ENCODE data around the gene TRIM47. TPM values are rescaled to one million over a fixed set of nuclear protein-coding genes. Genes with fewer than 3 reads are reported as not detected.

TRIM47 gene
- total RNA-seq, 1 donor from 2014 or later = 68.2 TPM

DNA sequence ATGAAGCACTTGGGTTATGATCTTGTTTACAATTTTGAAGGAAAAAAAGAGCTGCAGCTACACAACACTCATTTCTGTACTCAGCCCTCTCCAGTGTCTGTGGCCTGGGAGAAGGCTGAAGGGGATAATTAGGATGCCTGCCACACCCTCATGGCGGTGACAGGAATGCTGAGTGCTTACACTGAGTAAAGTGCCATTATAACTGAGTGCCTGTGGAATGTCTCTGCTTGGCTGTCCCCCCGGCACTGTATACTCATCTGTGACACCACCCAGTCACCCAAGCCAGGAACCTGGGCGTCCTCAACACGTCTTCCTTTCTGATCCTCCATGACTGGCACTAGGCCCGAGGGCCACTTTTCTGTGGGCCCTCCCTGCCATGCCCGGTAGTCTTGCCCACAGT lies 29.8 kb upstream of the TRIM47 start:
- DNase-seq (ENCODE audit: low spot score) = no peak

GRCh38 chr17:75906143-75906884 lies 27.9 kb upstream of the TRIM47 start:
- no peak for DNase-seq (ENCODE audit: low spot score)

GRCh38 chr17:75904749-75905521 lies 26.6 kb upstream of the TRIM47 start, which contains the start of gene MRPL38:
Gene MRPL38, minus strand, starts transcription at chr17:75904884. Its CDS starts 9 bp downstream, at chr17:75904875.
- DNase-seq (ENCODE audit: low spot score) = peak; percentile 95

GRCh38 chr17:75902406-75902805 lies 24.0 kb upstream of the TRIM47 start:
- no peak for DNase-seq (ENCODE audit: low spot score)

- no peak for DNase-seq (ENCODE audit: low spot score)
These were observed 23.3 kb upstream of the TRIM47 start for GRCh38 chr17:75901727-75902126.

- no peak for DNase-seq (ENCODE audit: low spot score)
These were observed 22.5 kb upstream of the TRIM47 start for GRCh38 chr17:75900691-75901533.

- no peak for DNase-seq (ENCODE audit: low spot score)
These were observed 21.5 kb upstream of the TRIM47 start for GRCh38 chr17:75899767-75900468.

DNA sequence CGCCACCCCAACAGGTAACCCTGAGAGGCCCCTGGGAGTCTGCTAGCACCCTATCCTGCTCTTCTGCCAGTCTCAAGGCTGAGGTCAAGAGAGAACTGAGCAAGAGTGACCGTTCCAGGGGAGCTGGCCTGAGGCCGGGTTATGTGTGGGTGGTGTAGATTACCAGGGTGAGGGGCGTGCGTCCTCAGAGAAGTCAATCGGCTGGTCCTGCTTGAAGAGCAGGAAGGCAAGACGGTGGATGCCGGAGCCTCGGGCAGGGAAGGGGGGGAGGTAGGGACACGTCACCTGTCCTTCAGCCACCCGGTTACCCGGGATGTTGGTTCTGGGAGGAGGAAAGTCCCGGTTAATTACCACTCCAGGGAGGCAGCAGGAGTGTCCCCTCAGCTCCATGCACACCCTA lies 21.0 kb upstream of the TRIM47 start:
- no peak for DNase-seq (ENCODE audit: low spot score)

DNA sequence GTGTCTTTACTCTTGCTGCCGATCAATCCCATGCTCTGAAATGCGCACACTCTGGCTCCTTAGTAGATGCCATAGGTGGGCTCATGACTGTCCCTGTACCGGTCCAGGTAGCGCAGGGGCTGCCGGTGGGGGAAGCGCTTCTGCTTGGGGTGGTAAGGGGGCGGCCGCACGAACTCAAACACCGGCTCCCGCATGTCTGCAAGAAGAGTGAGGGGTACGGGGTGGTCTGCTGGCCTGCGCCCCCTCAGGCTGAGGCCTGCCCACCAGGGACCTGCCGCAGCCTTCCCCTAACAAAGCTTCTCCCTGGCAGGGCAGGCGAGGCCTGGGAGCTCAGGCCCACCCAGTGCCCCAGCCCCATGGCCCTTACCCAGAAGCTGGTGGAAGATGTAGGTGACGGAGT lies 20.4 kb upstream of the TRIM47 start:
- no peak for DNase-seq (ENCODE audit: low spot score)

DNA sequence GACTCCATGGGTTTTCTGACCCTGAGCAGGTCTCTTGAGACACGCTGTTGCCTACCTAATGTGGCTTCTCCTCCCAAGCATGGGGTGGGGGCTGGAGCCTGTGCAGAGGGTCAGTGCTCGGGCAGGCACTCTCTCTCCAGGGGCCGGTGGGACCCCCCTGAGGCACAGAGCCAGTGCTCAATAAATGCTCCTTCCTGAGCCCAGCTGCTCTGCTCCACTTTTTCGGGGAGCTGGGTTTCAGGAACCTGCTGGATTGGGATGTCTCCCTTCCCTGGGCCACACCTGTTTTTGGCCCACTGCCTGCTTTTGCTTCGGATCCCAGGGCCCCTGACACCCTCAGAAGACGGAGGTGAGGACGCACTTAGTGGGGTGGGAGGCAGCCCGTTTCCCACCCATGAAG lies 19.7 kb upstream of the TRIM47 start:
- DNase-seq (ENCODE audit: low spot score) = no peak

DNA sequence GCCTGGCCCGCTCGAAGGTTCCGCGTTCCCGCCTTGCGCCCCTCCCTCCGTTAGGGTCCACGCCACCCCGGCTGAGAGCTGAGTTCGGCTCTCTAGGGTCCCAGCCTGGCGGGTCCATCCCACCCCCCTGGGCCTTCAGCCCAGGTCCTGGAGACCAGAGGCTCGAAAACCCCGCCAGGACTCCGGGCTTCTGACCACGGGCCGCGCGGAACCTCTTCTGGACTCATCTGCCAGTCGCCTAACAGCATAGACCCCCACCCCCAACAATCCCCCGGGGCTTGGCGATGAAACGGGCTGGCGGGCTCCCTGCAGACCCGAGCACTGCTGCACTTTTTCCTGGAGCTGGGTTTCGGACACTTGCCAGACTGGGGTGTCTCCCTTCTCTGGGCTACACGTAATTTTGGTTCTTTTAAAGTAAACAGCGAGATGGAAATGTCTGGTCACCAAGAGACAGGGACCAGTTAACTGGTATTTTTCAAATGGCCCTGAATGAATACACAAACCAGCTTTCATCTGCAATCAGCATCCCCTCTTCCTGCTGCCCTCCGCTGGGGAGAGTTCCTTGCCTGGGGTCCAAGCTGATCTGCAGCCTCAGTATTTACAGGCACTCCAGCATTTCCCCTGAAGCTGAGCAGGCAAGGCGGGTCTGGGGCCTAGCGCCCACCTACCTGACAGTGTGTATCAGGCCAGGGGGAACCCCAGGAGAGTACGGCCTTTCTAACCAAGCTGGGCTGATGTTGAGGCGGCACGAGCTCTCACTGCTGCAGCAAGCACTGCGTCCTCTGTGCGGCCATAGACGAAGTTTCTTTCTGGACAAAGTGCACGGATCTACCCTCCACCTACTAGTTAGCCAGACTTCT lies 19.0 kb upstream of the TRIM47 start:
- DNase-seq (ENCODE audit: low spot score) = no peak

DNA sequence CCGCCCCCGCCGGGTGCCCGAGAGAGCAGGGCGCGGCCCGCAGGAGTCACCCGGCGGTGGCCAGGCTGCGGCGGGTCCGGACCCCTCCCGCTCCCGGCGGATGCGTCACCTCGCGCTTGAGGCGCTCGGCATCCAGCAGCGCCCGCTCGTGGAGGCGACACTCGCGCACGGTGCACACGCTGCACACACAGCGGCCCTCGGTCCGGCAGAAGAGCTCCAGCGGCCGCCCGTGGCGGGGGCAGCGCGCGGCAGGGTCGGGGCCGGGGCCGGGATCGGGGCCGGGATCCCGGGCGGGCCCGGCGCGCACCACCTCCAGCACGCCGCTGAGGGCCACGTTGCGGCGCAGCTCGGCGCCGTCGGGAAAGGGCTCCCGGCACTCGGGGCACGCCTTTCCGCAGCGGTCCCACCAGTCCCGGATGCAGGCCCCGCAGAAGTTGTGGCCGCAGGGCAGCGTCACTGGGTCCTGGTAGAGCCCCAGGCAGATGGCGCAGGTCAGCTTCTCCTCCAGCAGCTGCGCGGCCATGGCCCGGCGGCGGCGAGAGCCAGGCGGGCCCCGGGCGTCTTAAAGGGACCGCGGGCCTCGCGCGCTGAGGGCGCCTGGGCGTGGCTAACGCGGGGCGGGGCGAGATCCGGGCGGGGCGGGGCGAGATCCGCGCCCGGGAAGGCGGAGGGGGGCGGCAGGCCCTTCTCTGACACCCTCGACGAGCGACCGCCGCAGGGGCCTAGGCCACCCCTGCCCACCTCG lies 18.2 kb upstream of the TRIM47 start, which contains the start of gene TRIM65:
TSS of gene TRIM65 (minus strand) at position 537 of the 745 bp plus-strand sequence. CDS start at position 523, 14 bp downstream.
- DNase-seq (ENCODE audit: low spot score) = peak; percentile 84

DNA sequence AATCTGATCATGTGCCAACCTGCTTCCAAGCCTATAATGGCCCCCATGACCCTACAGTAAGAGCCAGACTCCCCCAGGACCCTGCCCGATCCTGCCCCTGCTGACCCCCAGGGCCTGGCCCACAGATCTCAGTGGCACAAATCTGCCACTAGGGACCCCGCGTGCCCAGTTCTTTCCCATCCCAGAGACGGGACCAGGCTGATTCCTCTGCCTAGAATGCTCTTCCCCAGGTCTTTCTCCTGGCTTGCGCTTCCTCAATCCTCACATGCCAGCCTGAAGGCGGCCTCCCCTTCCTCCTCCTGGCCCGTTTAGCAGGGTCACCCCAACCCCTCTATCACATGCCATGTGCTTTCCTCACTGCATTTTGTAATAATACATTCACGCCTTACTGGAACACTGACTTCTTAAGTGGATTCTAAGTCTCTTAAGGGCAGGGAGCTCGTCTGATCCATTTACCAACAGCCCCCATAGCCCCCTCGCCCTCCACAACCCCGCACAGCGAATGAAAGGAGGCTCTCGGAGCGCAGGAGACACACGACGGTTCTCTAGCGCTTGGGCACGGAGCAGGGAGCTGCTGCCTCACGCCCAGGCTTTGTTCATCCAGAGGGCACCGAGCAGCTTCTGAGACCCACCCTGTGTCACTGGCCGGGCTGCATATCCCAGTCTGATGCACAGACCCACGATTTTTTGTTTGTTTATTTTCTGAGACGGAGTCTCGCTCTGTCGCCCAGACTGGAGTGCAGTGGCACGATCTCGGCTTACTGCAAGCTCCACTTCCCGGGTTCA lies 17.2 kb upstream of the TRIM47 start:
- no peak for DNase-seq (ENCODE audit: low spot score)

GRCh38 chr17:75894049-75894733 lies 15.8 kb upstream of the TRIM47 start:
- no peak for DNase-seq (ENCODE audit: low spot score)

- DNase-seq (ENCODE audit: low spot score) = no peak
These were observed 15.1 kb upstream of the TRIM47 start for GRCh38 chr17:75893305-75894048.

GRCh38 chr17:75892556-75893224 lies 14.3 kb upstream of the TRIM47 start:
- DNase-seq (ENCODE audit: low spot score) = no peak
